NCI-H128 (cell line): ENCODE data around the gene MLXIP.

Source experiments
- DNase-seq: peaks from one replicate; lab custom pipeline; 2025; ENCODE audit not compliant: unreplicated experiment; lab: John Stamatoyannopoulos, UW

MLXIP gene

DNA sequence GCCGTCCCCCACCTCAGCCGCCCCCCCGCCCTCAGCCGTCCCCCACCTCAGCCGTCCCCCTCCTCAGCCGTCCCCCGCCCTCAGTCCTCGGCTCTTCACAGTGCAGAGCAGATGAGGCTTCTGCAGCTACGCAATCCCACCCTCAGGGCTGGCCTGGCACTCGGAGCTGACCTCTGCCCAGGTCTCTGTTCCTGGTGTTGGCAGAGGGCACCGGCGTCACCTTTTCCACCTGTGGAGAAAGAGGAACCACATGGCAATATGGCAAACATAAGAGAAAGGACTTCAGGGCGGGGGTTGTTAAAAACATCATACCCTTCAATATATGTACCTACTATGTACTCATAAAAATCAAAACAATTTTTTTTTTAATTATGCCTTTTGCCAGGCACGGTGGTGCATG lies 45.8 kb downstream of the MLXIP start:
- no peak for DNase-seq

DNA sequence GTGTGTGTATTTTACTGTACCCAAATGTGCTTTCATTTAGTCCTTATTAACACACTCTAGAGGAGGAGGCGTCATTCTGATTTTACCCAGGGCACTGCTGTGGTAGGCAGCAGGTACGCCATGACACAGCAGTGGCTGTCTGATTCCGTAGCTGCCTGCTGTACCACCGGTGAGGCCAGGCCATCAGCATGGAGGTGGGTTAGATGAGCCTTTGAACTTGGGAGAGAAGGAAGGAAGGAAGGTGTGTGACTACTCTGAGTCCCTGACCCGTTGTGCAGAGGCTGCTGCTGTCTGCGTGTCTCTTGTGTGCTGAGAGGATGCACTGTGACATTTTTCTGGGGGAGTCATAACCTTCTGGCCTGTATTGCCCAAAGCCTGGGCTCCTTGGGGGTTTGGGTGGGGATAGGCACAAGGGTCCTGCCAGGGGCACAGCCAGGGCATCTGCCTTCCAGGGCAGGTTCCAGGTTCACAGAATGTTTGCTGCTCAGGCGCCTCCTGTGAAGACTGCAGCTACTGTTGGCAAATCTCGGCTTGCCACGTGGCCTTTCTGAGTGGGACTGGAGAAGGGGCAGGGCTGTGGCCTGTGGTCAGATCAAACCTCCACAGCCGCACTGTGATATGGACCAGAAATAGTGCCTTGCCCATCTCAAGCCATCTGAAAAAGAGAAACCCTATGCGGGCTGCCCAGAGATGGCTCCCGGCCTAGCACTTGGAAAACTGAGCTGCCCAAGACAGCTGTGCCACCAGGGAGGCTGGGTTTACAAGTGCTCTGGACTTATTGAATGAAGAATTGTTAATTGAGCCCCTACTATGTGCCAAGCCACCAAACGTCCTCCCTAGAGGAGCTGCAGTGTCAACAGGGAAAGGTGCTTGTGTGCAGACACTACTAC lies 47.1 kb downstream of the MLXIP start:
- DNase-seq: no peak

DNA sequence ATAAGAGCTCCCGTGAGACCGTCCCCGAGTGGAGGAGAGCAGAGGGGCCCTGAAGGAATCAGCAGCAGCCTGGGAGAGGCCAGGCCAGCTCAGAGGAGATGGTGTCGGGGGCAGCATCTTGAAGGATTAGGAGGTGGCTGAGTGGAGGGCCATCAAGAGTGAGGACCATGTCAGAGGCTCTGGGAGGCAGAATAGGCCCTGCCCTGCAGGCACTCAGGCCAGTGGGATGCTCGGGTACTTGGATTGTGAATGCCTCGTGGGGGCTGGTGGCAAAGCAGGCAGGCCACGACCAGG lies 47.7 kb downstream of the MLXIP start:
- DNase-seq: no peak

DNA sequence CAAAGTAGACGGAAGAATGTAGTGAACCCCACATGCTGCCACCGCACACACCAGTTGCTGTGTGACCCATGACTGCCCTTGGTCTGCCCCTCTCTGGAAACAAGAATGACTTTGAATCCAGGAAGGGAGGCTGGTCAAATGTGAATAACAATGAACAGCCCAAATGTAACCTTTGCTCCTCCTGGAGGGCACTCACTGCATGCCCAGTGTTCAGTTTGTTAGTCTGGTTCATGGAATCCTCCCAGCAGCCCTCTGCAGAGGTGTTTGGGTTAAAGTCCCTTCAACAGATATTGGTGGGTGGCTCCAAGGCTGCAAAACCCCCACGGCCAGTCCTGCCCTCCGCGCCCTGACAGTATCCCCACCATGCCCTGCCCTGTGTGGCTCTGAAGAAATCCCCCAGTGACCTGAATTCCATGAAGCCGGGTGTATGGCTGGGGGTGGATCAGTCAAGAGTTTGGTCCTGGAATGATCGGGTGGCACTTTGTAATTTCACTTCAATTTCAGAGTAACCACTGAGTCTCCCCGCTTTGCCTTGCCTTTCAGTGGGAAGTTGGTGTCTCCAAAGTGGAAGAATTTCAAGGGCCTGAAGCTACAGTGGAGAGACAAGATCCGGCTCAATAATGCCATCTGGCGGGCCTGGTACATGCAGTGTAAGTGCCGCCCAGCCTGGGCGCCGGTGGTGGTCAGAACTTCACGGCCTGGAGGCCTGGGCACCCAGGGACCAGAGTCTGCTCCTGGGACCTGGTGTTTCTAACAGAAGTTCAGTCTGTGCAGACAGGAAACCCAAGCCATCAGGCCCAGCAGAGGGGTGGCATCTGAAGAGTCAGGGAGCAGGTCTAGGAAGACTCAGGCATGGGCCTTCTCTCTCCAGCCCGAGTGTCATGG lies 48.4 kb downstream of the MLXIP start:
- DNase-seq: no peak

DNA sequence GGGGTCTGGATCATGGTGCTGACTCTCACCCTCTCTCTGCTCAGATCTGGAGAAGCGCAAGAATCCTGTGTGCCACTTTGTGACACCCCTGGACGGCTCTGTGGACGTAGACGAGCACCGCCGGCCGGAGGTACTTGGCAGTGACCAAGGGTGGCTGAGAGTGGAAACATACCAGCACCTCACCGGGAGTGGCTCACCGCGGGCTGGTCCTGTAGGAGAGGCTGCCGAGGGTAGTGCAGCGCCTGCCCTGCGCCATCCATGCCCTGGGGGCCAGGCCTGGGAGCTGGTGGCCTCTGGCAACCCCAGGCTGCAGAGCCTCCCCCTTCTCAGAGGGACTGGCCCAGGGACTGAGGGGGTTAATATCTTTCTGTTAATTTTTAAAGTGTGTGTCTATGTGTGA lies 49.3 kb downstream of the MLXIP start:
- no peak for DNase-seq

DNA sequence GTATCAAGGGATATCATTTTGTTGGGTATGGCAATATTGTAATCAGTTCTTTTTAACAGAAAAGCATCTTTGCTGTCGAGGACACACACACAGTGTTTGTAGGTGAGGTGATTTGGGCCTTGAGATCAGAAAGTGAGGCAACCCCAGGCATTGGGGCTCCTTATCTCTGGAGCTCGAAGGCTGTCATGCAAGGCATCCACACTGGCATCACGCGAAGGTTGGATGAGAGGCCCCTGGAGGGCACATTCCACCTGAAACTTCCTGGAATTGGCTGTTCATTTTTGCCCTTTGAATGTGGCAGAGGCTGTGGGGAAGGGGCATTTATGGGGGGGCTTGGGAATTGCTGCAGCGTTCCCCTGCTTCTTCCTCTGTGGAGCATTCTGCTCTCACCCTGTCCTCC lies 49.9 kb downstream of the MLXIP start:
- no peak for DNase-seq

DNA sequence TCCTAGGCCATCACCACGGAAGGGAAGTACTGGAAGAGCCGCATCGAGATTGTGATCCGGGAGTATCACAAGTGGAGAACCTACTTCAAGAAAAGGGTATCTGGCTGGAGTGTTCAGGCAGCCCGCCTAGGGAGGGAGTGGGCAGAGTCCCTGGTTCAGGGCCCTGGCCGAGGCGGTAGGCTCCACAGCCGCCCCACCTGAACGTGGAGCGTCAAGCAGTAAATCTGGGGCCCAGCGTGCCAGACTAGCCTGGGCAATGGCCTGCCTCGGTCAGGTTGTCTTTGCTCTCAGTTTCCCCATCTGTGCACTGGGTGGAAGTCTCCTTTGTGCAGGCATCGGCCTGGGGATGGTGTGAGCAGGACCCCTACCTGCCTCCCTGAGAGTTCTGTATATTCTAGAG lies 50.6 kb downstream of the MLXIP start:
- DNase-seq: no peak

DNA sequence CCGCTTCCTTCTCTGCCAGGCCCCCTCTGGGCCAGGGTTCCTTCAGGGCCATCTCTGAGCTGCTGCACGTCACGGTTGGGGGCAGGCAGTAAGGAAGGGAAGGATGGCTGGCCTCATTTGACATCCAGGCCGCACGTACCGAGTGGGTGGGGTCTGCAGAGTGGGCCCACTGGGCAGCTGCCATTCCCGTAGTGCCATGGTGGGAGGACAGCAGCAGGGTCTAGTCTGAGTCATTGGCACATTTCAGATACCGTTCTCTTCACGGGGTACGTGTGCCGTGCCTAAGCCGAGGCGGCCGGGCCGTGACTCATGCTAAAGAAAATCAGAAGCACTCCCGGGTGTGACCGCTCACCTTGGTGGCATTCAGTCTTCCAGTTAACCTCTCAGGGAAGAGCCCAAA lies 51.6 kb downstream of the MLXIP start:
- no peak for DNase-seq

DNA sequence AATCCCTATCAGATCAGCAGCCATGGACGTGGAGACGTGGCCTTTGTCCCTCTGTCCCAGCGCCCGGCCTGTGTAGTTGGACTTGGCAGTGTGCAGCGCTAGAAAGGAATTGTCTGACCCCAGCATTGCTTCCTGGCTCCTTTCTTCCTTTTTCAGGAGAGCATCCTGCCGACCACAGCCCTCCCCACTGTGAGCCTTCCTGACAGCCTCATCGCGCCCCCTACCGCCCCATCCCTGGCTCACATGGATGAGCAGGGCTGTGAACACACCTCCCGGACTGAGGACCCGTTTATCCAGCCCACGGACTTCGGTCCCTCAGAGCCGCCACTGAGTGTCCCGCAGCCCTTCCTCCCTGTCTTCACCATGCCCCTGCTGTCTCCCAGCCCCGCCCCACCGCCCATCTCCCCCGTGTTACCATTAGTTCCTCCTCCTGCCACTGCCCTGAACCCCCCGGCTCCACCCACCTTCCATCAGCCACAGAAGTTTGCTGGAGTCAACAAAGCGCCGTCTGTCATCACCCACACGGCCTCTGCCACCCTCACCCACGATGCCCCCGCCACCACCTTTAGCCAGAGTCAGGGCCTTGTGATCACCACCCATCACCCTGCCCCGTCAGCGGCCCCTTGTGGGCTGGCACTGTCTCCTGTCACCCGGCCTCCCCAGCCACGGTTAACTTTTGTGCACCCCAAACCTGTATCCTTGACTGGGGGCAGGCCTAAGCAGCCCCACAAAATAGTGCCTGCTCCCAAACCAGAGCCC lies 54.8 kb downstream of the MLXIP start:
- DNase-seq: no peak

DNA sequence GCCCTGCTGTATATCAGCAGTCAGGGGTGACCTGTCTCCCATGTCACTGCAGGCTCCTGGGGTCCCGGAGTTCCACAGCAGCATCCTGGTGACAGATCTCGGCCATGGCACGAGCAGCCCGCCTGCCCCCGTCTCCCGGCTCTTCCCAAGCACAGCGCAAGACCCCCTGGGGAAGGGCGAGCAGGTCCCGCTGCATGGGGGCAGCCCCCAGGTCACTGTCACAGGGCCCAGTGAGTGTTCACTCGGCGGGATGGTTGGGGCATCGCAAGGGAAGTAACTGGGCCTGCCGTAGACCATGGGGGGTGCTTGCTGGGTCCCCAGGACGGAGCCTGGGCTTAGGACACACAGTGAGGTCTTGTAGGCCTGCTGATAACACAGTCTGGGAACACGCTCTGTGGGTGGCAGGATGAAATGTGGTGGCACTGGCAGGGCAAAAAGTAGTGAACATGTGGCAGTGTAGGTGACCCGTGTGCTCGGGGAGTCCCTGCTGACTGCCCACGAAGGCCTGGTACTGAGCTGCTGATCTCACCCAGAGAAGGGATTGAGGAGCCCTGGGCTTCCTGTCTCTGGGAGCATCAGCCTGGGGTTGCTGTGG lies 57.0 kb downstream of the MLXIP start:
- no peak for DNase-seq

DNA sequence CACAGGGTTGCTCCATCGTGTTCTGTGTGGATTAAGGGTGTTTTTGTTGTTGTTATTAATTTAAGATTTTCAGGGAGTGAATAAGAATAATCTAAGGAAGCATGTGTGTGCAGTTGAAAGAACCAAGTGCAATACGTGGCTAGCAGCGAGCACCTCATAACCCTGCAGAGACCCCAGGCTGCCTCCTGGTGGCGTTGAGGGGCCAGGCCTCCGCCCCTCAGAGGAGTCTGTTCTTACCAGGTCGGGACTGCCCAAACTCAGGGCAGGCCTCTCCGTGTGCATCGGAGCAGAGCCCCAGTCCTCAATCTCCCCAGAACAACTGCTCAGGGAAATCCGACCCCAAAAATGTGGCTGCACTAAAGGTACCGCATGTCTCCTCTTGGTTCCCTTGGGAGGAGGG lies 58.7 kb downstream of the MLXIP start:
- no peak for DNase-seq

DNA sequence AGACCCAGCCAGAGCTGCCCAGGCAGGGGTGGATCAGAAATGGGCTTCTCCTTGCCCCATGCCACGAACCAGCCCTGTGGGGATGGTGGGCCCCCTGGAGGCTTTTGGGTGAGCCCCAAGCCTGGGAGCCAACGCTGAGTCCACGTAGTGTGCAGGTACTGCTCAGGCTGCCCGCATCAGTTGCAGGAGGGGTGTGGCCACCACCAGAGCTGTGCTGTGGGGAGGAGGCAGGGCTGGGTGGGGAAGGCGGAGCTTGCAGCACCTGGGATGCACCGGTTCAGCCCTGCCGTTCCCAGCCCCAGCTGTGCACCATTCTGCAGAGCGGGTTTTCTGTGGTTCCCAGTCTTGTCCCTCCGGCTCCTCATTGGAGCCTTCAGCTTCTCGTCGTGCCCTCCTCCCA lies 59.1 kb downstream of the MLXIP start:
- no peak for DNase-seq

DNA sequence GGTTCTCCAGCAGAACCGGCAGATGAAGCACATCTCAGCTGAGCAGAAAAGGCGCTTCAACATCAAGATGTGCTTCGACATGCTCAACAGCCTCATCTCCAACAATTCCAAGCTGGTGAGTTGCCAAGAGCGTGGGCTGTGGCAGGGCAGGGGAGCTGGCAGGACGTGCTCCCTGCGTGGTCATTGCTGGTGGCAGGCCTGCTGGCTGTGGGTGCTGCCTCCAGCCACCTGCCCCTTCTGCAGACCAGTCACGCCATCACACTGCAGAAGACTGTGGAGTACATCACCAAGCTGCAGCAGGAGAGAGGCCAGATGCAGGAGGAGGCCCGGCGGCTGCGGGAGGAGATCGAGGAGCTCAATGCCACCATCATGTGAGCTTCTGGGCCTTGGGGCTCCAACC lies 59.6 kb downstream of the MLXIP start:
- no peak for DNase-seq

DNA sequence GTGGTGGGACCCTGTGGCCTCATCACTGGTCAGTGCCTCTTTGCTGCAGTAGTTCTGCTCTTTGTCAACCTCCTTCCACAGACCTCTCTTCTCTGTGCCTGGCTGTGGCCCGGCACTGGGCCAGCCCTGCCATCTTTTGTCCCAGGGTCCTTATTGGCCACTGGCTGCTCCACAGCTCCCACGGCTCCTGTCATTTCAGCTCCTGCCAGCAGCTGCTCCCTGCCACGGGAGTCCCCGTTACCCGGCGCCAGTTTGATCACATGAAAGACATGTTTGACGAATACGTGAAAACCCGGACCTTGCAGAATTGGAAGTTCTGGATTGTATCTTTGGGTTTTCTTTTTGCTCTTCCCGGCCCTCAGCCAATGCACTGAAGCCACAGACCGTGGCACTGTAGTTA lies 60.1 kb downstream of the MLXIP start:
- no peak for DNase-seq

DNA sequence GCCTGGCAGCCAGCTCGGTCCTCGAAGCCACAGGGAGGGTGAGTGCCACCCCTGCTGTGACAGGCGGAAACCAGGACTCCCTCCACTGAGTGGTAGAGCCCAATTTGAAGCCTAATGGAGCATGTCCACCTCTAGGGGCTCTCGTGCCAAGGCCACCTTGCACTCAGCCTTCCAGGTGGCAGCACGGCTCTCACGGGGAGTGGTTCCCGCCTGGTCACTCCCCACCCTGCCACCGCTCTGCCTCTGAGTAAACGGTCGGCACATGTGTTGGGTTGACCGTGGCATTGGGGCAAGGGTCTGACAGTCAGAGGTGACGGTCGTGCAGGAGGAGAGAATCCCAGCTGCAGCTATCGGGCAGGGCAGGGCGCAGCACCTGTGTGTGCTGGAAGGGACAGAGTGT lies 60.7 kb downstream of the MLXIP start:
- DNase-seq: no peak

DNA sequence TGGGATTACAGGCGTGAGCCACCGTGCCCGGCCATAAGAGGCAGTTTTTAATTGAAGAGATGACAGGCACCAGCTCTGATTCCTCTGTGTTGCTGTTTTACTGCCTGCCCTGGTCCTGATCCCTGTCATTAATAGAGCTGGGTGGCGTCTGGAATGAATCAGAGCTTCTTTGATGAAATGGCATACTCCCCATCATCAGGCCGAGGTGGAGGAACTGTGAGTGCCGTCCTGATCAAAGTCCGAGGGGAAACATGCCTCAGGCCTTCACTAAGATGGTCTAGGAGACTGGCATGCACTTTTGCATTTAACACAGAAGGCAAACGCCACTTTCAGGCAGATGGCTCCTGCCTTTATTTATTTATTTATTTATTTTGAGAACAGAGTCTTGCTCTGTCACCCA lies 61.4 kb downstream of the MLXIP start:
- DNase-seq: no peak

DNA sequence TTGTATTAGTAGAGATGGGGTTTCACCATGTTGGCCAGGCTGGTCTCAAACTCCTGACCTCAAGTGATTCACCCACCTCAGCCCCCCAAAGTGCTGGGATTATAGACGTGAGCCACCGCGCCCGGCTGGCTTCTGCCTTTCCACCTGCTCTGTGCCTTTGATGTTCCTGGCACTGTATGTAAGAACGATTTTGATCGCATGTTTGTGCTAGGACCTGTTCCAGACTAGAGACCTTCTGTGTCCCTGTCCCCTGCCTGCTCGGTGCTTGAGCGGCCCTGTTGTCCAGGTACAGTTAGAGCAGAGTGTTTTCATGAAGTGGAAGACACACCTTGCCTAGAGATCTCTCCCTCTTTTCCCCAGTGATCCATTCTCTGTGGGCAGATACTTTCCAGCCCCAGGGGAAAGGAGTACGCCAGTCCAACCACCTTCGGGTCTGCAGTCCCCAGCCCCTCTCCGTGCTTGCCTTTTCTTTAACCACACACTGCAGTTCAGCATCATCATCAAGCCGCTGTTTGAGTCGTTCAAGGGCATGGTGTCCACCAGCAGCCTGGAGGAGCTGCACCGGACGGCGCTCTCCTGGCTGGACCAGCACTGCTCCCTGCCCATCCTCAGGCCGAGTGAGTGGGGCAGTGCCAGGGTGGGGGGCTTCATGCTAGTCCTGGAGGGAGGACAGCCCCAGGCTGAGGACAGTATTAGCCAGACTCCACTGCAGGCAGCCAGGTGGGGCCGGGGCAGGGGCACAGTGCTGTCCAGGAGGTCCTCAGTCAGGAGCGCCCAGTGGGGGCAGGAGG lies 62.1 kb downstream of the MLXIP start:
- DNase-seq: no peak

DNA sequence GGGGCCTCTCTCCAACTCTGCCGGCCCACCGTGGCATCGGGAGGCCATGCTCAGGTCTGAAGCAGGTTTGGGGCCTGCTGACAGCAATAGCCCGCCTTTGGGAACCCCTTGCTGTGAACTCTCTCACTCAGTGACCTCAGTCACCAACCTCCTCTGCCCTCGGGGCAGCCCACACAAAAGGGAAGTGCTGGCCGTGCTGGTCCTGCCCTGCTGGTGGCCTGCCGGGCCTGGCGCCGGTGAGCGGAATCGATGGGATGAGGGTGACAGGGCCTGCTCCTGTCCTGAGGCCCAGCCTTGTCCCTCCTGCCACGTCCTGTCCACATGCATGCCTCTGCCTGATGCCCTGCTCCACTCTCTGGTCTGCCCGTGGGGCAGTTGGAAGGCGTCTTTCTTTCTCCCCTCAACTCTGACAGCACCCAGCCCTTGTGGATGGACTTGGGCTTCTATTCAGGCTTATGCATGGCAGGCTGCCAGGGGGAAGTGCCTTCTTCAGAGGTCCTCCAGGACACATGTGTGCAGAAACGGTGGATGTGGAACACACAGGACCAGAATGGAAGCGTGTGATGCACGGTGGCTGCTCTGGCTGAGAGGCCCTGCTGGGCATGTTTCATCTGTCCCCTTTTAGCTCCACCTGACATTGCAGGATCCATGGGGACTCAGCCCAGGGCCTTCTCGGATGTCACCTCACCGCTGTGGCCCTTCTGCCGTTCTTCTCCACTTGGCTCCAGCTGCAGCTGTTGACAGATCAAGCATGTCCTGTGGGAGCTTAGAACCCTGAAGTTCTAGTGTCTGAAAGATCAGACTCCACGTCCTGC lies 63.6 kb downstream of the MLXIP start:
- no peak for DNase-seq

DNA sequence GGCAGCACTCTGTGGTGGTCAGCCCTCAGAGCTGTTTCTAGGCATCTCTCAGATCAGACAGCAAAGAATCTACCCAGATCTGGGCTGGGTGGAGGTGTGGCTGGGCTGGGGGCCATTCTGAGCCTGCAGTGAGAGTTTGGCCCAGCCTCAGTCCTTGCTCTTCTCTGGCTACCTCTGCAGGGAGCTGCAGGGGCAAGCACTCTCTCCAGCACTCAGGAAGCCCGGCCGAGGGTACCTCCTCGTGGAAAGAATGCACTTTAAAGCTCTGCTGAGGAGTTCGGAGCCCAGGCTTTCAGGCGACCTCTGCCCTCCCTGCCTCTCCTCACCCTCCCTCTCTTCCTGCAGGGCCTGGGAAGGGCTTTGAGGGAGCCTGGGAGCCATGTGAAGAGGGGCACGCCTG lies 64.3 kb downstream of the MLXIP start:
- DNase-seq: no peak

DNA sequence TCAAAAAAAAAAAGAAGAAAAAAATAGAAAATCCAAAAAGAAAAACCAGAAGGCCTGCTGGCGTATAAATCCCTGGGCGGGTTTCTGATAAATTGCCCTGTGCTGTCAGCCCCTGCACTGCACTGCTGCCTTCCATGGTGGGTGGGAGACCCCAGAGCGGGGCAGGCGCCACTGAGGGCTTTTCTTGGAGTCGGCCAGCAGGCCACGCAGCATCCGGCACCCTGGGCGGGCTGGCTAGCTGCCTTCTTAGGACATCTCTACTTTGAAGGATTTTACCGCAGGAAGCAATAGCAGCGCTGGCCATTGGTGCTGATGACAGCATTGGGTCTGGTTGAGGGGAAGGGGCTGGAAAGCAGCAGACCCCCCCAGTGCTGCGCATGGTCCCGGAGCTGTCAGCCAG lies 66.3 kb downstream of the MLXIP start:
- no peak for DNase-seq
